Panc1 (cell line): ENCODE measurements around the gene WIPF2. TPM values are rescaled to one million over a fixed set of nuclear protein-coding genes. Genes with fewer than 3 reads are reported as not detected.

Experiments
- ATAC-seq: fragments of 200-7000 bp; cut with Tn5 transposase; 2 replicates; pipeline ENCODE4 v1.9.1; 2020; ENCODE audit warnings: mild to moderate bottlenecking, moderate library complexity
- BruUV-seq: library from RNA; stranded (reverse); fragments of 400-500 nt; replicated peaks from 2 replicates; lab custom pipeline; 2021; lab: Mats Ljungman, UMichigan
- CTCF ChIA-PET: fragments of 300-600 bp; sonication (Branson Sonifier 250); formaldehyde crosslinking; loops from one replicate; lab custom pipeline; 2022; ENCODE audit warnings: antibody characterized with exemption; lab: Charles Lee
- POLR2A ChIA-PET: fragments of 300-600 bp; sonication (Branson Sonifier 250); formaldehyde crosslinking; loops from one replicate; lab custom pipeline; 2022; ENCODE audit warnings: antibody characterized with exemption; lab: Charles Lee
- DNase-seq: peaks from one replicate; pipeline ENCODE4 v3.0.0-alpha.2; 2010; ENCODE audit warnings: low read depth, low spot score
- H3K27ac ChIP-seq: 2 replicates; pipeline ENCODE4 v1.5.1; 2011; ENCODE audit warnings: mild to moderate bottlenecking, low read length, inconsistent platforms
- H3K27me3 ChIP-seq: fragments of 200-500 bp; sonication (Bioruptor generic); 2 replicates; pipeline ENCODE4 v1.6.0; 2014; ENCODE audit warnings: low read length, inconsistent platforms; ENCODE audit not compliant: control insufficient read depth, insufficient read depth
- H3K36me3 ChIP-seq: fragments of 200-500 bp; sonication (Bioruptor generic); 2 replicates; pipeline ENCODE4 v1.5.1; 2014; ENCODE audit warnings: inconsistent platforms, mild to moderate bottlenecking, low read length, moderate library complexity; ENCODE audit not compliant: control insufficient read depth, insufficient read depth
- H3K4me1 ChIP-seq: 2 replicates; pipeline ENCODE4 v1.5.1; 2011; ENCODE audit warnings: inconsistent platforms, mild to moderate bottlenecking, low read length, moderate library complexity; ENCODE audit not compliant: control insufficient read depth, insufficient read depth
- H3K4me3 ChIP-seq, 2 experiments: 2 replicates each; pipeline ENCODE4 v1.5.1; 2011 to 2012; ENCODE audit warnings: low read depth in 2 of 2, low read length in 2 of 2, mild to moderate bottlenecking in 2 of 2, inconsistent platforms in 1 of 2, moderate library complexity in 1 of 2
- H3K9me3 ChIP-seq: fragments of 200-500 bp; sonication (Bioruptor generic); 2 replicates; pipeline ENCODE4 v1.5.1; 2014; ENCODE audit warnings: low read depth, mild to moderate bottlenecking, inconsistent platforms, low read length, moderate library complexity; ENCODE audit not compliant: control insufficient read depth, insufficient read depth
- CTCF ChIP-seq: fragments of 450-650 bp; IDR thresholded peaks from 2 replicates; pipeline ENCODE4 v1.5.1; 2017; ENCODE audit warnings: mild to moderate bottlenecking
- POLR2AphosphoS5 ChIP-seq: IDR thresholded peaks from 2 replicates; pipeline ENCODE4 v1.6.1; 2012; ENCODE audit warnings: mild to moderate bottlenecking, low read depth, low read length, moderate library complexity
- REST ChIP-seq, 2 experiments: IDR thresholded peaks; 2 replicates each; pipeline ENCODE4 v1.6.1; 2011 to 2012; ENCODE audit warnings: low read depth in 2 of 2, control low read depth in 1 of 2, low read length in 1 of 2, mild to moderate bottlenecking in 1 of 2, moderate library complexity in 1 of 2; ENCODE audit not compliant: insufficient read depth in 1 of 2
- SIN3A ChIP-seq: IDR thresholded peaks from 2 replicates; pipeline ENCODE4 v1.6.1; 2012; ENCODE audit warnings: low read depth, mild to moderate bottlenecking, low read length, moderate library complexity, borderline replicate concordance; ENCODE audit not compliant: insufficient read depth
- TCF7L2 ChIP-seq: IDR thresholded peaks from 2 replicates; pipeline ENCODE4 v1.6.1; 2011; ENCODE audit warnings: mild to moderate bottlenecking, low read depth, low read length, inconsistent platforms
- in situ Hi-C: cut with HindIII; loops from 2 replicates; pipeline ENCODE4 v1.10.0; 2016; ENCODE audit warnings: low sequenced_read_pairs, low pct_unique_long_range_greater_than_20kb
- intact Hi-C: fragments of 100-400 bp; cut with micrococcal nuclease; formaldehyde crosslinking; loops from one replicate; pipeline ENCODE4 v1.10.0; 2022; ENCODE audit not compliant: unreplicated experiment
- total RNA-seq: library from RNA; stranded (reverse); gene quantifications from one replicate; pipeline ENCODE4 v1.2.1, GENCODE V29; 2021; ENCODE audit not compliant: unreplicated experiment

WIPF2 gene
- total RNA-seq, 1 experiment from 2014 or later, result 45.9 TPM

GRCh38 chr17:40218006-40218739 lies 931 bp upstream of the WIPF2 start:
- Histone ChIP-seq H3K9me3 (no peaks in the 10 kb centered on the region), H3K27me3 (no peaks in the 10 kb centered on the region), H3K36me3 (no peaks in the 10 kb centered on the region), H3K4me3 (peak overlapping the region; percentile 68 to 70), H3K27ac (peak overlapping the region; percentile 88), H3K4me1 (no peaks in the 10 kb centered on the region)
- no peak for DNase-seq
- intact Hi-C loops (no loop called here), in situ Hi-C loops (no loop called here)
- ATAC-seq, result no peak
- TF ChIP-seq POLR2AphosphoS5, result no peak
- no peak for TF ChIP-seq SIN3A
- TF ChIP-seq REST (IDR thresholded peaks at IDR 0.05; ENCODE audit: insufficient read depth in 1 of 2, low read depth in 2 of 2, low read length in 1 of 2), result no peak
- no peak for TF ChIP-seq CTCF
- no peak for TF ChIP-seq TCF7L2
- ChIA-PET CTCF (interaction anchor here (0.7 to 1.8 kb wide), 6 partner anchors 13 to 106 kb away, joined by 3 to 8 read pairs (median 4); no protein-coding TSS in a partner anchor), POLR2A (interaction anchor here (0.6 to 0.7 kb wide), 2 partner anchors 12 to 111 kb away, joined by 3 to 7 read pairs; no protein-coding TSS in a partner anchor)
- BruUV-seq, result no TSS peak

- in situ Hi-C loops (no loop called here), intact Hi-C loops (no loop called here)
- no peaks in the 10 kb centered on the region for H3K27me3 ChIP-seq
- BruUV-seq, result TSS peak; percentile 95
- ChIA-PET CTCF (interaction anchor here (0.6 to 1.8 kb wide), 4 partner anchors 18 to 79 kb away, joined by 3 to 8 read pairs (median 4); no protein-coding TSS in a partner anchor), POLR2A (interaction anchor here (0.6 kb wide), 3 partner anchors 19 to 315 kb away, joined by 3 read pairs; no protein-coding TSS in a partner anchor)
- DNase-seq (no peak), ATAC-seq (peak; percentile 73)
- no peaks in the 10 kb centered on the region for H3K36me3 ChIP-seq
- peak overlapping the region; percentile 86 for H3K27ac ChIP-seq
- no peaks in the 10 kb centered on the region for H3K4me1 ChIP-seq
- peak overlapping the region; percentile 68 for H3K4me3 ChIP-seq
- no peaks in the 10 kb centered on the region for H3K9me3 ChIP-seq
- TF ChIP-seq POLR2AphosphoS5, result no peak
- TF ChIP-seq CTCF, result no peak
- TF ChIP-seq REST (IDR thresholded peaks at IDR 0.05; ENCODE audit: insufficient read depth in 1 of 2, low read depth in 2 of 2, low read length in 1 of 2), result no peak
These were observed 662 bp downstream of the WIPF2 start for GRCh38 chr17:40219594-40220338.
